ENCODE data around the gene MYORG.

The MYORG gene

DNA sequence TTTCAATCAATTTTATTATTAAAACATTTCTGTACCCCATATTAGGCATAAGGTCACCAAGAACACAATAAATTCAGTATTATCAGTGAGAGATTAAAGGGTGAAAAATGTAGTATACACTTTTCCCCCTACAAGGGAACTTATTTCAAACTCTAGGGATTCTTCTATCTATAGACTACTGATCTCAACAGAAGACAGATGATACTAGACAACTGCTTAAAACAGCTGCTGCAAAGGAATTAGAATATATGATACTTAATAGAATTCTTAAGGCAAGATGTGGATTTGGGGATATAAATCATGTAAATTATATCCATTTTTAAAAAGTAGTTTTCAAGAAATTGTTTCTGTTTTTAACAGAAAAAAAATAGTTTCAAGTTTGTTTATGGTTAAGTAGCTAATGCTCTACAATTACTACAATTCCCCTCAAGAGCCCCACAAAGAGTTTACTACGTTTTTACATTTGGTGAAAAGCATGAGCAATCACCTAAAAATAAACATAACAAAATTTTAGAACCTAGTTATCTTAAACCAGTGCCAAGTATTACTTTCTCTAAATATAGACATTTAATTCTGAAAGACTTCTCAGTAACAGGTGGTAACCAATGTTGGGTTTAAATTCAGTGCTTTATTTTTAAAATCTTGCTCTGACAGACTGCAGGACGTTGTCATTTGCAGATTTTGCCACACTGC is 53.7 kb downstream of the MYORG start:
- DNase-seq, result no peak
- TF ChIP-seq GATA1 (IDR thresholded peaks at IDR 0.05; ENCODE audit: low read depth, low read length), result no peak
- no peak for TF ChIP-seq POLR2A (IDR thresholded peaks at IDR 0.05; ENCODE audit: low read length)

- no peak for TF ChIP-seq GATA1 (IDR thresholded peaks at IDR 0.05; ENCODE audit: low read depth, low read length)
- no peak for TF ChIP-seq POLR2A (IDR thresholded peaks at IDR 0.05; ENCODE audit: low read length)
- no peak for DNase-seq
Measured at GRCh38 chr9:34321451-34321850, 55.2 kb downstream of the MYORG start.

DNA sequence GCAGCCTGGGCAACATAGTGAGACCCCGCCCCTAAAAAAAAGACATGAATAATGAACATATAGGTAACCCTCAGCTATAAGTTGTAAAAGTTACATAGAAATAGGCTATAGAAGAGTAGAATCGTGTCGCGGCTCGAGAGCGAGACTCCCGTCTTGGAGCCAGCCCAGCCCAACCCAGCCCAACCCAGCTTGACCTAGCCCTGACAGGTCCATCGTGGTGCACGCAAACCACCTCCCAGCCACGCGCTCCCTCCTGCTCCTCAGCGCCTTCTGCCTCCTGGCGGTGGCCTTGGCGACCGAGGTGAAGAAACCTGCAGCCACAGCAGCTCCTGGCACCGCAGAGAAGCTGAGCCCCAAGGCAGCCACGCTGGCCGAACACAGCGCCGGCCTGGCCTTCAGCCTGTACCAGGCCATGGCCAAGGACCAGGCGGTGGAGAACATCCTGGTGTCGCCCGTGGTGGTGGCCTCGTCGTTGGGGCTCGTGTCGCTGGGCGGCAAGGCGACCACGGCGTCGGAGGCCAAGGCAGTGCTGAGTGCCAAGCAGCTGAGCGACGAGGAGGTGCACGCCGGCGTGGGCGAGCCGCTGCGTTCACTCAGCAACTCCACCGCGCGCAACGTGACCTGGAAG is 58.4 kb downstream of the MYORG start:
- DNase-seq, result no peak
- TF ChIP-seq POLR2A (IDR thresholded peaks at IDR 0.05; ENCODE audit: low read length) (no peak), GATA1 (IDR thresholded peaks at IDR 0.05; ENCODE audit: low read depth, low read length) (no peak)

DNA sequence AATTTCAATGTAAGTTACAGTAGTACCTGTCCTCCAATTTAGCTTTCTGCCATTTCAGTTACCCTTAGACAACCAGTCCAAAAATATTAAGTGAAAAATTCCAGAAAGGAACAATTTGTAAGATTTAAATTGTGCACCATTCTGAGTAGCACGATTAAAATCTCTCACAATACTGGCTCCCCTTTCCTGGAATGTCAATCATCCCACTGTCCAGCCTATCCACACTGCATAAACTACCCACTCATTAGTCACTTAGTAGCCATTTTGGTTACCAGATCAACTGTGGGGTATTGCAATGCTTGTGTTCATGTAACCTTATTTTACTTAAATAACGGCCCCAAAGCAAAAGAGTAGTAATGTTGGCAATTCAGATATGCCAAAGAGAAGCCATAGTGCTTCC is 59.3 kb downstream of the MYORG start:
- DNase-seq, result no peak
- TF ChIP-seq GATA1 (IDR thresholded peaks at IDR 0.05; ENCODE audit: low read depth, low read length) (no peak), POLR2A (IDR thresholded peaks at IDR 0.05; ENCODE audit: low read length) (no peak)
